Astrocyte (in vitro differentiated cells and primary cell): ENCODE measurements around the gene CBX8.

Experiments used
- CTCF ChIP-seq: IDR thresholded peaks from 2 replicates; pipeline ENCODE4 v1.5.1; 2011; ENCODE audit warnings: low read depth, mild to moderate bottlenecking, inconsistent platforms, low read length, moderate library complexity; ENCODE audit not compliant: insufficient read depth
- EZH2 ChIP-seq: IDR thresholded peaks from 2 replicates; pipeline ENCODE4 v1.6.1; 2012; ENCODE audit warnings: mild to moderate bottlenecking, low read length, inconsistent platforms; ENCODE audit not compliant: insufficient read depth

GRCh38 chr17:79774561-79774975 is 22.3 kb downstream of the CBX8 start:
- TF ChIP-seq EZH2 (no peak), CTCF (no peak)
